GM19023 (cell line): ENCODE results near the gene NTM.

ENCODE experiments used
- ATAC-seq: cut with Tn5 transposase; IDR thresholded peaks from one replicate; pipeline ENCODE4 v1.9.1; 2021; ENCODE audit warnings: mild to moderate bottlenecking, moderate library complexity; ENCODE audit not compliant: unreplicated experiment

NTM gene

GRCh38 chr11:132078264-132079076 is 708.1 kb downstream of the NTM start:
- ATAC-seq = no peak

DNA sequence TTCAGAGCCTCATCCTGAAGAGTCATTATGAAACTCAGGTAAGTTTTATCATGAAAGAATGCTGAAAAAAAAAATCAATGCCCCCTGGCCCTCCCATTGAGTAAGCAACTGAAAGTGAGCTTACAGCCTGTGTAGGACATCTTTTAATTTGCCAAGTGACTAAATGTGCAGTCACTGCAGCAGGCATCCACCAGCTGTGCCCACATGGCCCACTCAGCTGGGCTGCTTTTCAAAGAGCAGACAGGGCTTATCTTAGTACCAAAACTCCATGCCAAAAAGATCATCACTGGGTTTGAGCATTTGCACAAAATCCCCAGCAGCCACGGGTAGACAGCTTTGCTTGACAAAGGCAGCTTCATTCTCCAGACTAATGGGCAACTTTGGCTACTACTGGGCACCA is 709.7 kb downstream of the NTM start:
- no peak for ATAC-seq

- no peak for ATAC-seq
Observed at GRCh38 chr11:132082566-132082965, 712.2 kb downstream of the NTM start.

- no peak for ATAC-seq
Observed at GRCh38 chr11:132084433-132084832, 714.0 kb downstream of the NTM start.

DNA sequence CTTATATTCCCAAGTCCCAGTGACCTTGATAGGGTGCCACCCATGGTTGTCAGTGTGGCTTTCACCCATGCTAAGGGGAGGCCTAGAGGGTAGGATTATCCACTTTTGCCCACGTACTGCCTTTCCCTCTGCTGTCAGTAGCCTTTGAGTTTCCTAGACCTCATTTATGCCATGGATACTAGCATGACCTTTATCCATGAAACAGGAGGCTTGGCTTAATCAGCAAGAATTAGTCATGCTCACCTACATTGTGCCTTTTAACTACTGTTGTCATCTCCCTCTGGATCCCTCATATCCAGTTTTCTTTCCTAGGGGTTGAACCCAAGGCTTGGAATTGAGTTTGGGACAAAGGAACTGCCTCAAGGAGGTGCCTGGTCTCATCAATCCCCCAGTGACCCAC is 716.7 kb downstream of the NTM start:
- no peak for ATAC-seq

DNA sequence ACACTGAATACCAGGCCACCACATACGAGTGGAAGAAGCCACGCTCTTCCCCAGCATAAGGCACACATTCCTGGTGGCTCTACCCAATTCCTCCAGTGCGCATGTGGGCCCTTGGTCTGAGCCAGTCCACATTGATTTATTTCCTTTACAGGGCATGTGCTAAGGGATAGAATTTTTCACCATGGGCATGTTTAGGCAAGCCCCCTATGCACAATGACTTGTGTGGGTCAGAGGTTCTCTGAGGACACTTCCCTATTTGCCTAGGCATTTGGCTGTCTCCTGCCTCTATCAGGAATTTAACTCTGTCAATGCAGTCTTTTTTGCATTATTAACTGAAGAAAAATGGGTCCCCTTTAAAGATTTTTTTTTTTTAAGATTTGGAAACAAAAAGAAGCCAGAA is 718.1 kb downstream of the NTM start:
- no peak for ATAC-seq

GRCh38 chr11:132093536-132094259 is 723.3 kb downstream of the NTM start:
- peak; percentile 64 for ATAC-seq

DNA sequence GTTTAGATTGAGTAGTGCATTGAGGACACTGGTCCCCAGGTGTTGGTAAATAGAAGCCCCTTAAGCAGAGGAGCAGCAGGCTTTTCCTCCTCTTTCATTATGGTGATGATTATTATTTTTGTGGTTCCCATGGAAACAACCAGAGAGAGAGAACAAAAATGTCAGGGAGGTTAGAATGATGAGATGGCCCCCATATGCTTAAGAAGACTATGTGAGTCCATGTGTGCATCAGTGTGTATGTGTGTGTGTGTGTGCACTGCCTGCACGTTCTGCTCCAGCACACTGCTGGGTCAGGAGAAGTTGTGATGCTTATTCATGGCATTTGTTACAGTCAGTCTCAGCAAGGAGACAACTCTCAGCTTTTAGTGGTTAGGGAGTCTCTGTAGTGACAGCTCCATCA is 724.2 kb downstream of the NTM start:
- no peak for ATAC-seq

GRCh38 chr11:132095230-132096131 is 725.1 kb downstream of the NTM start:
- ATAC-seq = no peak

DNA sequence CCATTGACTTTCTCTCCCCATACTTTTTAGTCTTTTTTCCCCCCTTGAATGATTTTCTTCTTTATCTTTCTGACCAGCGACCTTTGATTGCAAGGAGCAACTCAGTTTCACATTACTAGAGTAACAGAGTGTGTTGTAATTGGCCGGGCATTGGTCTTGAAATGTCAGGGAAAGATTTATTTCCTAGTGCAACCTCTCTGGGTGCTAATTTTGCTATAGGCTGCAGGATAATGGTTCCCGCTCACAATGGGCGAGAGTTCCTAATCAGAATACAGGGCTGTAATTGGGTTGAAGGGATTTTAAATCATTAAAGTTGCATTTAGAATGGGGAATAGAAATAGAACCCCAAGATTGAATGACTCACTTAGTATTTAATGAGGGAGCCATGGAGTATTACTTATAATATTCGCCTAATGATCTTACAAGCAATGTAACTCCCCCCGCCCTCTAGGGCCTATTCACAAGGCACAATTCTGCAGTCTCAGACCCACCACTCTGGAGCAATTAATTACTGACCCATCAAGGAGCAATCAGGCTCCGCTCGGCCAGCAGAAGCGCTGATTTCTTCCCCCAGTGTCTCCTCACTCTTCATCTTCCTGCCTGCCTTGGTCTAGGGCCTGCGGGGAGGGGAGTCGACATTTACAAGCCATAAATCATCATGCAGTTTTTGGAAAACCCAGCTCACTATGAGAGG is 725.9 kb downstream of the NTM start:
- ATAC-seq = no peak

GRCh38 chr11:132099692-132100091 is 729.3 kb downstream of the NTM start:
- ATAC-seq = no peak

- no peak for ATAC-seq
Observed at GRCh38 chr11:132100583-132100982, 730.2 kb downstream of the NTM start.

GRCh38 chr11:132101881-132102280 is 731.5 kb downstream of the NTM start:
- ATAC-seq = no peak

GRCh38 chr11:132103021-132103420 is 732.6 kb downstream of the NTM start:
- ATAC-seq = no peak

- ATAC-seq = no peak
Observed at GRCh38 chr11:132106096-132106982, 735.9 kb downstream of the NTM start.

DNA sequence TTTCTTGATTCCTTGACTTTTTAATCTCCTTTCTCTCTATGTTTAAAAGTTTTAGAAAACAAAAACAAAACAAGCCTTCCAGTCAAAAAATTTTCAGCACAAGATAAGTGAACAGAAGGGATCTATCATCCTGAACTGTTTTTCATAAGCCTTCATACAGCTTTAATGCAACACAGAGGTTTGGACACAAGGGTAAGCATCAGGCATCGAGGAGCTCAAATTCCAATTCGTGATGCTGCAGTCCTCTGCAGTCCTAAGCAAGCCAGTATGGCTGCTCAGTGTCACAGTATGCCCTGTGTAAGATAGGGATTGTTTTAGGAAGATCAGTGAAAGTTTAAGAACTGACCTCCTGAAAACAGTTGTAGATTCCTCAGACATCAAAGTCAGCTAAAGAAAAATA is 740.9 kb downstream of the NTM start:
- ATAC-seq = no peak

DNA sequence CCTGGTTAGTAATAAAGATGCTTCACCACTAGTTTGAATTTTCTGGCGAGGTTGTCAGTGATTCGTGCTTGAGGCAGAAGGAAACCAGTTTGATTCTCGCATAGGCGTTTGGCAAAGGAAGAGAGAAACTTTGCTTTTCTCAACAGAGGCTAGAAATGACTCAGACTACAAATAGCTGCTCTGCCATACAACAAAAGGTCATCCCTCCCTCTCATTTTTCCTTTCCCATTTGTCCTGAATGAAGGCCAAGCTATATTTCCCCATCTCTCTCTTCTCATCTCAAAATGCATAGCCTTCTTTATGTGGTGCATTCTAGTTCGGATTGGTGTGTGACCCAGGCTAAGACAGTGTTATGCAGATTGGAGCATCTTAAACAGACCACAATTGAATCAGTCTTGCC is 741.4 kb downstream of the NTM start:
- ATAC-seq = no peak

DNA sequence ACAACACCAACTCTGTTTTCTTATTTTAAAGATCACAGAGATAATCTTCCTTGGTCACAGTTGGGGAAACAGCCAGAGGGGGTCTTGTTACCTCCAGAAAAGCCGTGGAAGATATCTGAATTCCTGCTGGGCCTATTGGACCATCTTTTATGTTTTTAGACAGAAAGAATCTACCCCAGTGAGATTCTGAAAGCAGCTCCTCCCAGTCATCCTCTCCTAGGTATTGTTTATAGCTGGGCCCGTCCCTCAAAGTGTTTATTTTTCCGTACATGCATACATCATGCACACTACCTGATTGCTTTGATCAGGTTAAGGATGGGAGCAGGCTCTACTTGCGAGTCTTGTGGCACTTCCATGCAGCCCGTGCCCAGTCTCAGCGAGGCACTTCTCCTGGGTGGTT is 742.4 kb downstream of the NTM start:
- no peak for ATAC-seq

GRCh38 chr11:132114185-132114584 is 743.8 kb downstream of the NTM start:
- ATAC-seq = no peak

DNA sequence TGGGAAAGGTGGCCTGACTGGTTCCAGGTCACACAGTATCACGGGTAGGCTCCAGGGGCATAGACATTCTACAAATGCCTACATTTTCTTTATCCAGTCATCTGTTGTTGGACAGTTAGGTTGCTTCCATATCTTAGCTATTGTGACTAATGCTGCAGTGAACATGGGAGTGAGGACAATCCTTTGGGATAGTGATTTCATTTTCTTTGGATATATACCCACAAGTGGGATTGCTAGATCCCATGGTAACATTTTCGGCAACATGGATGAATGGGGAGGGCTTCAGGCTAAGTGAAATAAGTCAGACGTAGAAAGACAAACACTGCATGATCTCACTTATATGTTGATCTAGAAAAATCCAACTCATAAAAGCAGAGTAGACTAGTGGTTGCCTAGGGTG is 744.3 kb downstream of the NTM start:
- no peak for ATAC-seq
